Measurements from ENCODE around the gene PDZD4.

The PDZD4 gene

DNA sequence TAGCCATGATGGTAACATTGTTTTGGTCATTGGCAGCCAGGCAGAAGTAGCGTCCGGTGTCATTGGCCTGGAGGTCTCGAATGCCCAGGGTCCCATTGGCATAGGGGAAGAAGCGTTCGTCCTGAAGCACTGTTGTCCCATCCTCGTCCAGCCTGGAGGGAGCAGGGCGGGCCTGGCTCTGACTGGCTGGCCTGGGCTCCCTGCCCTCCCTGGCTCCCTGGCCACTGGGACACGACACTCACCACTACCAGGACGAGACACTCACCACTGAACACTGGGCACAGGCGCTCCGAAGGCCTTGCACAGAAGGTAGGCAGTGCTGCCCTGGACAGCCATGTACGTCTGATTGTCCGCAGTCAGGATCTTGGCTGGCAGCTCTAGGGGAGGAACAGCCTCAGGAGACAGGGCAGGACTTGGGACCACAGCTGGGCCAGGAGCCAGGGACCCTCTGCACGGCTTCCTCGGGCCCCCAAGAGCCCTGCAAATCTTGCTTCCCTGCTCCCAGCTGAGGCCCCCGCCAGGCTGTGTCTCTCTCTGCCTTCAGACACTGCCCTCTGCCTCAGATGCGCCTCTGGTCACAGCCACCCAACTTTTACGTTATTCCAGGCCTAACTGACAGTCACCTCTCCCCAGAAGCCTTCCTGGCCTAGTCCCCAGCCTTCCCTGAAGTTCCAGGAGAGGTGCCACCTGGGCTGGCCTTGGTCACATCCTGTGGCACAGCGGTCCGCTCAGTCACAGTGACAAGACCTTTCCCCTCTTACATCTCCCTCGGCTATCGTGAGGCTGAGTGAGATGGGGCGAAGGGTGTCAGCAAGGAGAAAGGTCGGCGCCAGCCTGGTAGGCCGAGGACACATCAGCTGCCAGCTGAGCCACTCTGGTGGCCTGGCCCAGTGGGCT is 38.5 kb upstream of the PDZD4 start:
- DNase-seq (ENCODE audit: low read depth), result no peak

DNA sequence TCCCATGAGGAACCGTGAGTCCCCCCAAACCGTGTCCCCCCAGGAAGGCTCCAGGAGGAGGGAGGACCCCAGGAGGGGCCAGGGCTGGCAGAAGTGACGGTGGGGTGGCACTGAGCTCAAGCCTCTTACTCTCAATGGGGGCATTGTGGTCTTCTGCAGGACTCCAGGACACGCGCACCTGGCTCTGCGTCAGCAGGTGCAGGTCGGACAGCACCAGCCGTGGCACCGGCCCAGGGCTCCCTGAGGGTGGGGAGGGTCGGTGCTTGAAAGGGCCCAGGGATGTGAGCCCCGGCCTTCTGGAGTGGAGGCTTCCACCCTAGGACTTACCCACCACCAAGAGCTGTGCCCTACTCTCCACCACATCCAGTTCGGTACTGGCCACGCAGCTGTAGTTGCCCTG is 37.3 kb upstream of the PDZD4 start:
- no peak for DNase-seq (ENCODE audit: low read depth)

DNA sequence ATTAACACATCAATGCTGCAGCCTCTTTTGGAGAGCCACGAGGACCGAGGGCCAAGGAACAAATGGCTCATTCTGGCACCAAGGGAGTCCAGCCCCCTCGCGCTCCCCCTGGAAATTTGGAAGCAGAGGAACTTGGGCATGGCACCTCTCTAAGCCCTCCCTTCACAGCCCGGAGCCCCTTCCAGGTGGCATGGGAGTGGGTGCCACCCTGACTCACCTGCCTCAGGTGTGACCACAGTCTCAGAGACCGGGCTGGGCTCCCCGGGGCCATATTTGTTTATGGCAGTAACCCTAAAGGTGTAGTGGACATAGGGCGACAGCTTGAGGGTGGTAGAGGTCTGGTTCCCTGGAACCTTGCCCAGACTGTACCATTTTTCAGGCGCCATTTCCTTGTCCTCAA is 36.8 kb upstream of the PDZD4 start:
- DNase-seq (ENCODE audit: low read depth), result no peak

DNA sequence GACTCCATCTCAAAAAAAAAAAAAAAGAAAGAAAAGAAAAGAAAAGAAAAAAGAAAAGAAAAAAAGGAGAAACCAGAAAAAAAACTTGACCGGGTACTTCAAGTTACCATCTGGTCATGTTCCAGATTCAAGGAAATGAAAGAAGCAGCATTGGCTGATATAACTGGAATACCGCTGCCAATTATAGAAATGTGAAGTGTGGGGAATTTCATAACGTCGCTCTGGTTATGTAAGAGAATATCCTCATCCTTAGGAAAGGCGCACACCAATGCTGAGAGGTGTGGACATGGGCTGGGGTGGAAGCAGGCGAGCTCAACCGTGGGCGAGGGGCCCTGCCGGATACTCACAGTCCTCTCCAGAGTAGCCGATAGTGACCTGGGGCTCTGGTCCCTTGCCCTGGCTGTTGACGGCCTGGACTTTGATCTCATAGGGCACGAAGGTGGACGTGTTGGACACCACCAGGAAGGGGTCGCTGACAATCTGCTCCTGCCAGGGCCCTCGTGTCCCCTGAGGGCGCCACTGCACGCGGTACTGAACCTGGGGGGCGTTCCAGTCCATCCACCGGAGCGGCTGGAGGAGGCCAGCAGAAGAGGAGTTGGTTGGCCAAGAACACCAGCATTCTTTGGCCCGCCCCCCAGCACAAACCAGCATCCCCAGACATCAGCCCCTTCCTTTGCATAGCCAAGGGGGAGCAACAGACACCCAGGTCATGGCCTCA is 36.1 kb upstream of the PDZD4 start:
- DNase-seq (ENCODE audit: low read depth), result no peak

DNA sequence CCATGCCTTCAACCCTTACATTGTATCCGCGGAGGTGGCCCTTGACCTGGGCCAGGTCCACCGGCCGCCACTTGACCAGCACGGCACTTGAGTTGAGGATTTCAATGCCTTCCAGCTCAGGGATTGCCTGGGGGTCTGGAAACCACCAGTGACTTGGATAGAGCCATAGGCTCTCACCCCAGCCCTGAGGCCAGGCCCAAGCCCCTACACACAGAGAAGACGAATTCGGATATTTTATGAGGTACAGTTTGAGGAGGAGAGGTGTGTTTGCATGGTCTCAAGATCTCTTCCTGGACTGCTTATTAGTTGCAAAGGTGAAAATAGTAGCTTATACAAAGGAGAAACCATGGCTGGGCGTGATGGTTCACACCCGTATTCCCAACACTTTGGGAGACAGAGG is 35.3 kb upstream of the PDZD4 start:
- no peak for DNase-seq (ENCODE audit: low read depth)

DNA sequence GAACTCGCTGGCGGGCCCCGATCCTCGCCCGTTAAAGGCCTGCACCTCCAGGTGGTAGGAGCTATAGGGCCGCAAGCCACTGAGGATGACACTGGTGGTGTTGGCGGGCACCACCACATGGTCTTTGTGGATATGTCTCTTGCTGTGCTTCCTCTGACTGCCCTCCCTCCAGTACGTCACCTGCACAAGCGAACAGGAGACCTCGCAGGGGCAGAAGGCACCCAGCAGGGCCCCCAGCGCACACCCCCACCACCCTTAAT is 34.9 kb upstream of the PDZD4 start:
- DNase-seq (ENCODE audit: low read depth), result no peak

DNA sequence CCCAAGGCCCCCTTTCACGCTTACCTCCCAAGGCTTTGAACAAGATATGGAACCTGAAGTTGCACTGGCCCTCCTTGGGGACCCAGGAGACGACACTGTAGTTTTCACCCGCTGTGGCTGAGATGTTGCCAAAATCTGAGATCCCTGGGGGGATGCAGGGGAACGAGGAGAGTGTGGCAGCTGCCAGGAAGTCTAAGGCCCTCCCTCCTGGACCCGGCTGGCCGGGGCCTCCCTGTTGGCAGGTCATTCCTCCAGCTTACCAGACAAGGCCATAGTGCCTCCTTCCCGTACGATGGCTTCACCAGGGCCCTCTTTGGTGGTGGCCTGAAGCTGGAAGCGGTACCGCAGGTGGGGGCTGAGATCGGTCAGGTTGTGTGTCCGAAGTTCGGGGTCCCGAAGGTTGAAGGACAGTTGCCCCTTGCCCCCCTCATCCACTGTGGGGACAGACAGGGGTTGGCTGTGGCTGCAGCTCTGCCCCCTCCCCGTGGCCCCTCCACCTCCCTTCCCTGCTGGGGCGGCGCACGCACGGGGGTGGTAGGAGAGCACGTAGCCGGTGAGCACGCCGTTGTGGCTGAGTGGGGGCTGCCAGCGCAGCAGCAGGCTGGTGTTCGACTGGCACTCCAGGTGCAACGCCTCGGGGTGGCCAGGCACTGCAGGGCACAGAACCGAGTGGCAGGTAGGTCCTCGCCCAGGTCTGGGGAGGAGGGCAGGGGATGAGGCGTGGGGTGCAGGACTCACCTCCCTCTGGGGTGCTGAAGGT is 34.4 kb upstream of the PDZD4 start:
- no peak for DNase-seq (ENCODE audit: low read depth)

DNA sequence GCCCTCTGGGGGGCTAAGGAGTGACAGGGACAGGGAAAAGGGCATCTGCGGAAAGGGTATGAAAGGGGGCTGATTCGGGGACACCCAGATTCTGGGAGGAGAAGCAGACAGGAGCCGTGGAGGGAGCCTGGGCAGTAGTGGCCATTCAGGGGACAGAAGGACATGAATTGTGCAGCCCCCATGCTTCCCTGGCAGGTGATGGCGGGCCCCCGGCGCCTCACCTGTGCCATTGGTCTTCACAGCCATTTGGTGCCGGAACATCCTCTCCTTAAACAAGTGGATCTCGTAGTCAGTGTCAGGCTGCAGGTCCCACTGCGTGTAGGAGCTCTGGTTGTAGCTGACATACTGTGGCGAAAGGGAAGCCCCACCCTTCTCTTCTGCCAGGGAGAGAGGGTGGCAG is 33.8 kb upstream of the PDZD4 start:
- no peak for DNase-seq (ENCODE audit: low read depth)

DNA sequence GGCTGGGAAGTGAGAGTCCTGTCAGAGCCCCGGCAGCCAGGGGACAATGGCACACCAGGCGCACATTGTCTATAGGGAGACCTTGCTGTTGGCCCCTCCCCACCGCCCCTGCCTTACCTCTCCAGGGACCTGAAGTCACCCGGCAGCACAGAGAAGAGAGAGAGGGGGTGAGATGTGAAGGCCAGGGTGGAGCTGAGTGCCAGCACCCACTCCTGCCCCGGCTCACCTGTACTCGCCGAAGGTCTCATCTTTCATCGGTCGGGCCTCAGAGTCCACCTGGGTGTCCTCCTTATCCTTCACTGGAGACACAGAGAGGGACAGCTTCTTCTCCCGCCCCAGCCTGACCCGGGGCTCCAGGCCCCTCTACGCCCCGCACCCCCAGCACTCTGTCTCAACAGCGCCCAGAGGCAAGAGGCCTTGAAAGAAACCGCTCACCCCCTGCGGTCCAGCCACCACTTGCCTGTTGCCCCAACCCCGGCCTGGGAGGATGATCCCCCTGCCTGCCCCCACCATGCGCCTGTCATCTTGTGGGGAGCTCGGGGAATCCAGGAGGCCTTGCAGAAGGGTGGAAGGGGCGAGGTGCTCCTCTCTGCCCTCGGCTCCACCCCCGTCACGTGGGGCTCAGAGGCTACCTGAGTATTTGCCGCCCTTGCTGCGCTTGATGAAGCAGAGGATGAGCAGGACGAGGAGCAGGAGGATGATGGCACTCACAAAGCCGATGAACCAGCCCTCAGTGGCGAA is 33.1 kb upstream of the PDZD4 start:
- DNase-seq (ENCODE audit: low read depth), result no peak

DNA sequence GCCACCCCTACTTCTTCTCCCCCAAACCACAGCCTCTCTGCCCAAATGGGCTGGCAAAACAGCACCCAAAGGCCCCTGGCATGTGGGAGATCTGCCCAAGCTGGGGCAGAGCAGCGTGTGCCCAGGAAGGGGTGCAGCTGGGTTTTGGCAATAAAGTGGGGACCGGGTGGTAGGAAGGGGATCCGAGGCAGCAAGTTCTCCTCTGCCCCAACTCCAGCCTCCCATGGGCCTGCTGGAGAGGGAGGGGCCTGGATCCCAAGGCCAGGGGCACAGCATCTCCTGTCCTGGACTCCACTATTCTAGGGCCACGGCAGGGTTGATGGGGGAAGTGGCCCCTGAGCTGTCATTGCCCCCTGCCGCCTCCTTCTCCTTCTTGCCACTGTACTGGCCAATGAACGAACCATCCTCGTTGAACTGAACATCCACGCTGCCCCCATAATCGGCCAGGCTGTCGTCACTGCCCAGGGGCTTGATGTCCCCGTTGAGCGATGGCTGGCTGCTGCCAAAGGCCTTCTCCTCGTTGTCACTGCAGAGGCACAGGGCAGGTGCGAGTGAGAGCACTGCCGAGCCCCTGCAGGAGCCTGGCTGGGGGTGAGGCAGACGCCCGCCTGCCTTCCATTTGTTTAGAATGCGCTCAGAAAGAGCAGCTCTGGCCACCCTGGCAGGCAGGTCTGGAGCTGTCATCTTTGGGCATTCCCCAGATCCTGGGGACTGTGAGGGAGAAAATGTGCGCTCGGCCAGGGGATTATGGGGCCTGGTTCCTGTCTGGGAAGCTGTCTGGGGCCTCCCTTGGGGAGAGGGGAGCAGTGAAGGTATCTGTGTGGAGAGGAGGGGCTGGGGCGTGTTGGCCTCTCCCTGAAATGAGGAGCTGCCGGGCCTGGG is 32.3 kb upstream of the PDZD4 start:
- no peak for DNase-seq (ENCODE audit: low read depth)

DNA sequence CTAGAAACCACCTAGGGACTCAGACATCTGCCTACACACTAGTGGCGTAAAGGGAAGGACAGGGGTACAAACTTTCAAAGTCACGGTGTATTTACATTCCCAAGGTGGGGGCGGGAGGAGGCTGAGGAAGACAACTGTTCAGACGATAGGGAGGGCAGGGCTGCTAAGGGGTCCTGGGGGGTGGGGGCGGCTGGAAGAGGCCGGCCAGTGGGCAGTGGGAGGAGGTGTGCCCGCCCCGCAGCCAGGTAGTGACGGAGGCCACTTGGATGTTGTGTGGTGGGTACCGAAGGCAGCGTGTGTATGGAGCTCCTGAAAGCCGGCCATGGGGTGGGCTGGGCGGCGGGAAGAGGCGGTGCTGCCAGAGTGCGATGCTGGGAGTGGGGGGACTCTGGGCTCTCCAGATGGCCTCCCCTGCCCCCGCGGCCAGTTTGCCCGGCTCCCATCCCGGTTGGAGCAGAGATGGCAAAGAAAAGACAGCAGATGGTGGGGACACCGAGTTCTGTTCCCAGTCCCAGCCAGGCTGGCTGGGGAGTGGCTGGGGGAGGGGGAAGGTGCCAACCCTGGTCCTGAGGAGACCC is 31.5 kb upstream of the PDZD4 start:
- DNase-seq (ENCODE audit: low read depth), result no peak

DNA sequence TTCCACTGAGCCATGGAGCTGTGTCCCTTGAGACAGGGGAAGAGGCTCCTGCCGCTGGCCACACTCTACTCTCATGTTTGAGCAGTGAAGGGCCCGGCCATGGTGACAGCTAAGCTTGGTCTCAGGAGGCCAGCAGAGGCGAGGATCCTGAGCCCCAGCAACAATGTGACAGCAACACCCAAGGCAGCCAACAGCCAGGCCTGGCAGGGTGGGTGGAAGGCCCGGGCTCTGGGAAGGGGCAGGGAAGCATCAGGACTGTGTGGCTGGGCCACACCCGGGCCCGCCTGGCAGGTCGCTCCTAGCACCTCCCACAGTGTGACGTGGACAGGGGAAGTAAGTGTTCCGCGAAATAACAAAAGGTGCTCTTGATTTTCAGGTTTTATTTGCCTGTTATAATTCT is 30.8 kb upstream of the PDZD4 start:
- no peak for DNase-seq (ENCODE audit: low read depth)

DNA sequence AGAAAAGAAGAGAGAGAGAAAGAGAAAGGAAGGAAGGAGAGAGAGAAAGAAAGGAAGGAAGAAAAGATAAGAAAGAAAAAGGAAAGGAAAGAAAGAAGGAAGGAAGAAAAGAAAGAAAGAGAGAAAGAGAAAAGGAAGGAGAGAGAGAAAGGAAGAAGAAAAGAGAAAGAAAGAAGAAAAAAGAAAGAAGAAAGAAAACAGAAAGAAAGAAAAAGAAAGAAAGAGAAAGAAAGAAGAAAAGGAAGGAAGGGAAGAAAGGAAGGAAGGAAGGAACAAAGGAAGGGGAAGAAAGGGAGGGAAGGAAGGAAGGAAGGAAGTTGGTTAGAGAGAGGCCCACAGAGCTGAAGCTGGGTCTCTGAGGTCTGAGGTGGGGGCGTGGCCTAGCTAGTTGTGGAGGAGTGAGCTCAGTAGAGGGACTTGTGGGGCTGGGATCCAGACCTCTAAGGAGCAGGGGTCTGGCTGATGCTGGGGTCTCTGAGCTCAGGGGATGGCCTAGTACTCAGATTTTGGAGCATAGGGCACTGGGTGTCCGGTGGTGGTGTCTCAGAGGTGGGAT is 27.1 kb upstream of the PDZD4 start:
- no peak for DNase-seq (ENCODE audit: low read depth)

DNA sequence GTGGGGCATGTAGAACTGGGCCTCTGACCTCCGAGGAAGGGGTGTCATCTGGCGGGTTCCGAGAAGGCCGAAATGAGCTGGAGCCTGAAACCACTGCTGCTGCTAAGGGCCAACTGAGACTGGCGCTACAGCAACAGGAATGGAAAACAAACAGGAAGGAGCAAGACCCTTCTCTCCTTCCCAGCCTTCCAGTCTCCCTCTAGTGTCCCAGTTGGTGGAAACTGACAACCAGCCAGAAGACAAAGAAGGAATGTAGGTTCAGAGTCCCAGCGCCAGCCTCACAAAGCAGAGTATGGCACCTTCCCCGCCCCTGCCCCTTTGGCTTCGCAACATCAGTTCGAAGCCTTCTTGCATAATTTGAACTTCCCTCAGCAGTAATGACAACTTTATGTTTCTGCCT is 24.4 kb upstream of the PDZD4 start:
- no peak for DNase-seq (ENCODE audit: low read depth)

DNA sequence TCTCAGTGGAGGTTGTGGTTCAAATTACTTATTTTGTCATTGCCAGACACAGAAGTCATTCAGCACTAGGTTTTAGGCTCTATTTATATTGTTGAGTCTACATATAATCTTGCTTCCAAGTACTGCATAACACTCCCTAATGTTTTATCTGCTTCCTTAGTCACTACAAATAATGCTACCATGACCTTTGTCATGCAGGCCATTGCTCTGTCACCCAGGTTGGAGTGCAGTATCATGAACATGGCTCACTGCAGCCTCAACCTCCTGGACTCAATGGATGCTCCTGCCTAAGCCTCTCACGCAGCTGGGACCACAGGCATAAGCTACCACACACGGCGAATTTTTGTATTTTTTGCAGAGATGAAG is 23.5 kb upstream of the PDZD4 start:
- no peak for DNase-seq (ENCODE audit: low read depth)

DNA sequence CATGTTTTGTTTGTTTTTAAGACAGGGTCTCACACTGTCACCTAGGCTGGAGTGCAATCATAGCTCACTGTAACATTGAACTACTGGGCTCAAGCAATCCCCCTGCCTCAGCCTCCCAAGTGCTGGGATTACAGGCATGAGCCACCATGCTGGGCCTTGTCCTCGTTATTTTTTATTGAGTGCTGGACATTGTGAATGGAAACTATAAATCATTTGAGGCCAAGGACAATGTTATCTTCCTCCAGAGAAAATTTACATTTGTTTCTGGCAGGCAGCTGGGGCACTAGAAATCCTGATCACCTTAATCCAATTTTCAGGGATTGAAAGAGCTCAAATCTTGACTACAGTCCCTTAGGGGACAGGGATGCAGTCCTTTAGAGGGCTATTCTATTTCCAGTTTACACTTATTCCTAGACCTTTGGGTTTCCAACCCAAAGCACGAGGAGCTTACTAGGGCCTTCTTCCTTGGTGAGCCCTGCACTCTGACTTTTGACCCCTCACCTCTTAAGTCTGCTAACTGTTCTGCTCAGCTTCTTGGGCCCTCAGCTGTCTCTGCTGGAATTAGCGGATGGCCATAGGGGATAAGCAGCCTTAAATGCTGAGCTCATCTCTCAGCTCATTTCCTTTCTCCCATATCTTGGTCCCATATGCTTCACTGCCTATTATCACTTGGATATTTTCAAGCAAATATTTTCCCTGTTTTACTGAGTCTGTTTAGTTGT is 23.0 kb upstream of the PDZD4 start:
- DNase-seq (ENCODE audit: low read depth), result no peak

DNA sequence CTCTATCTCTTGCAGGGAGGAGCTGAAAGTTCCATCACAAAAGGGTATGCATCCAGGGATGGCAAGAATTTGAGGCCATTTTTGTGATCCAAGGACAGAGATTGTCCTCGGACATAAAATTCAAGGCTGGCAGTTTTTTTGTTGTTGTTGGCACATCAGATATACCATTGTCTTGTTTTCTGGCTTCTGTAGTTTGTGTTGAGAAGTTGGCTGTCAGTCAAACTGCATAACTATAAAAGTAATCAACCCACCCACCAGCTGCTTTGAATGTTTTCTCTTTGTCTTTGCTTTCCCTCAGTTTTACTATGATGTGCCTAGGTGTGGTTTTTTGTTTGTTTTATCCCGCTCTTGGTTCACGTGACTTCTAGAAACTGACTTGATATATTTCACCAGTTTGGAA is 21.6 kb upstream of the PDZD4 start:
- DNase-seq (ENCODE audit: low read depth), result no peak

DNA sequence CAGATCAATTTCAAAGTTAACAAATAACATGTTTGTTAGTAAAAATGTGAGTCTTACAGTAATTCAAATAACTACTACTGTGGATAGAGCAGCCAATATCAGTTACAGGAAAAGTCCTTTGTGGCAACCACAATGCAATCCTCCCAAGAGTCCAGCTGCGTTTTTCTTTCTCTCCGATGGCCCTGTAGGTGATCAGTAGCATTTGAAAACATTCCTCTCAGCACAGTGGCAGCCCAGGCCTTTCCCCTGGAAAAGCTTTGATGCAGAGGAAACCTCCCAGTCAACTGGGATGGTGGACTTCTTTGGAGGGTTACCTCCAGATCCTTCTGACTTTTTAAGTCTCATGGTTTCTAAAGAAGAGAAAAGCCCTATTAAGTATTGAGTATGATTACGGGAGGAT is 18.0 kb upstream of the PDZD4 start:
- no peak for DNase-seq (ENCODE audit: low read depth)

DNA sequence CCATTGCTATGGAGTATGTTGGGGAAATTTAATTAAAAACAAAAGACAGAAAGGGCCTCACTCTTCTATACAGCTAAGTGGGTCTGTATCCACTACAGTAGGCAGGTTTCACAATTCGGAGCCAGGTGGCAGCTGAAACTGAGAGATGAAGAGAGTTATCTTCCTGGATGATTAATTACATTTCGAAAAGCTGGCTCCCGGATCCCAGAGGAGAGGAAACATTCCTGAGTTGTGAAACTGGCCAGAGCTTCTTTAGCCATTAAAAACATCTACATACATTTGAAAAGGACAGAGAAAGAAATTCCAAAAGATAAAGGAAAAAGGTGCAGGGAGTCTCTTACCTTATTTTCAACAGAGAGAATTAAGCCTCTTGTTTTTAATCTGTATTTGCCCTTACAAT is 15.5 kb upstream of the PDZD4 start:
- DNase-seq (ENCODE audit: low read depth), result no peak

DNA sequence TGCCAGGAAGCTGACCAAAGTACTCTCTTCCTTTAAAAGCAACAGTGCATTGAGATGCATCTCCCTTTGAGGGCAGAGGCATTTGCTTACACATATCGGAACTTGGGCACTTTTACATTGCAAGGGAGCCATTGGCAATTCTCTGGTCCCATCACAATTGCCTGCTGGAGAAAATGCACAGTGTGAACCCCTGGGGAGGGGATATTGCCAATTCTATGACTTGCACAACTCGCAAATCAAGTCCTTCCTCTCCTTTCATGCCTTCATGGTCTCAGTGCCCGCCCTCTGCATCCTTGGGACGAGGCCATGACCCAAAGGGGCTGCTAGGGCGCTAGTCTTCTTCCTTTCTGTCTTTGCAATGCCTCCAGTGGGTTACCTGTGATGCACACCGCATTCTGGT is 14.9 kb upstream of the PDZD4 start:
- DNase-seq (ENCODE audit: low read depth), result no peak

All from activated T-cell treated with anti-CD3 and anti-CD28 coated beads for 1 hour (primary cell).